GM19193 (cell line): ENCODE data around the gene PABPC3.

Source experiments
- POLR2A ChIP-seq: IDR thresholded peaks from 4 replicates; pipeline ENCODE4 v1.6.1; 2011; ENCODE audit not compliant: insufficient read depth, insufficient read length; ENCODE audit errors: extremely low read depth

Gene PABPC3

GRCh38 chr13:25095851-25096453, at the start of gene PABPC3:
Gene PABPC3, plus strand, starts transcription at chr13:25096136. Its CDS starts 63 bp downstream, at chr13:25096199.
- TF ChIP-seq POLR2A = no peak

GRCh38 chr13:25046274-25046984, 49.5 kb upstream of the PABPC3 start:
- TF ChIP-seq POLR2A = no peak

GRCh38 chr13:25046985-25047511, 48.9 kb upstream of the PABPC3 start:
- no peak for TF ChIP-seq POLR2A

GRCh38 chr13:25051065-25051464, 44.9 kb upstream of the PABPC3 start:
- TF ChIP-seq POLR2A = no peak

GRCh38 chr13:25059166-25059565, 36.8 kb upstream of the PABPC3 start:
- TF ChIP-seq POLR2A = no peak

GRCh38 chr13:25059958-25060357, 36.0 kb upstream of the PABPC3 start:
- TF ChIP-seq POLR2A = no peak

GRCh38 chr13:25062479-25062878, 33.5 kb upstream of the PABPC3 start:
- no peak for TF ChIP-seq POLR2A

- TF ChIP-seq POLR2A = no peak
Measured at GRCh38 chr13:25064396-25064795, 31.5 kb upstream of the PABPC3 start.

- no peak for TF ChIP-seq POLR2A
Measured at GRCh38 chr13:25065974-25066770, 29.8 kb upstream of the PABPC3 start.

- TF ChIP-seq POLR2A = no peak
Measured at GRCh38 chr13:25067064-25067463, 28.9 kb upstream of the PABPC3 start.

- no peak for TF ChIP-seq POLR2A
Measured at GRCh38 chr13:25068810-25069209, 27.1 kb upstream of the PABPC3 start.

- TF ChIP-seq POLR2A = no peak
Measured at GRCh38 chr13:25069236-25069635, 26.7 kb upstream of the PABPC3 start.

GRCh38 chr13:25069911-25070310, 26.0 kb upstream of the PABPC3 start:
- no peak for TF ChIP-seq POLR2A

- TF ChIP-seq POLR2A = no peak
Measured at GRCh38 chr13:25080773-25081172, 15.2 kb upstream of the PABPC3 start.

- TF ChIP-seq POLR2A = no peak
Measured at GRCh38 chr13:25084096-25084495, 11.8 kb upstream of the PABPC3 start.

GRCh38 chr13:25085125-25085742, 10.7 kb upstream of the PABPC3 start:
- no peak for TF ChIP-seq POLR2A
